IMR-90 (cell line): ENCODE measurements around the gene FCER1A. TPM values are rescaled to one million over a fixed set of nuclear protein-coding genes. Genes with fewer than 3 reads are reported as not detected.

Experiments
- ATAC-seq: fragments of 200-7000 bp; cut with Tn5 transposase; 2 replicates; pipeline ENCODE4 v1.9.1; 2020; ENCODE audit warnings: low read depth, mild to moderate bottlenecking, moderate library complexity
- BruUV-seq: library from RNA; stranded (reverse); fragments of 400-500 nt; replicated peaks from 2 replicates; lab custom pipeline; 2021; lab: Mats Ljungman, UMichigan
- CTCF ChIA-PET: fragments of 300-600 bp; formaldehyde crosslinking; extraction: SDS; loops from one replicate; lab custom pipeline; 2021; ENCODE audit warnings: antibody characterized with exemption; lab: Yijun Ruan, JAX
- POLR2A ChIA-PET: fragments of 300-600 bp; sonication (Branson Sonifier 250); formaldehyde crosslinking; loops from one replicate; lab custom pipeline; 2022; ENCODE audit warnings: antibody characterized with exemption; ENCODE audit not compliant: unreplicated experiment; lab: Charles Lee
- DNase-seq: peaks from one replicate; pipeline ENCODE4 v3.0.0; 2013
- H2AFZ ChIP-seq: replicated peaks from 2 replicates; pipeline ENCODE3; 2013; ENCODE audit warnings: low read length, mild to moderate bottlenecking; ENCODE audit not compliant: poor library complexity
- H2AK5ac ChIP-seq: 2 replicates; pipeline ENCODE4 v1.6.1; 2013; ENCODE audit warnings: low read depth, low read length, inconsistent platforms
- H2AK9ac ChIP-seq: replicated peaks from 2 replicates; pipeline ENCODE3; 2013; ENCODE audit warnings: mild to moderate bottlenecking, low read depth, low read length, moderate library complexity; ENCODE audit not compliant: poor library complexity
- H2BK120ac ChIP-seq: 2 replicates; pipeline ENCODE4 v1.6.1; 2013; ENCODE audit warnings: low read depth, low read length, inconsistent platforms
- H2BK15ac ChIP-seq: 3 replicates; pipeline ENCODE4 v1.6.1; 2013; ENCODE audit warnings: low read depth, low read length, inconsistent platforms
- H2BK20ac ChIP-seq: 2 replicates; pipeline ENCODE4 v1.6.1; 2013; ENCODE audit warnings: low read depth, mild to moderate bottlenecking, inconsistent platforms, low read length, moderate library complexity
- H2BK5ac ChIP-seq: 2 replicates; pipeline ENCODE4 v1.6.1; 2013; ENCODE audit warnings: mild to moderate bottlenecking, low read depth, low read length, inconsistent platforms; ENCODE audit not compliant: poor library complexity, severe bottlenecking
- H3K14ac ChIP-seq: replicated peaks from 2 replicates; pipeline ENCODE4 v1.6.1; 2013; ENCODE audit warnings: low read depth, low read length, inconsistent platforms
- H3K18ac ChIP-seq: 2 replicates; pipeline ENCODE4 v1.6.1; 2013; ENCODE audit warnings: low read depth, low read length, control low read depth
- H3K23ac ChIP-seq: 2 replicates; pipeline ENCODE4 v1.6.1; 2013; ENCODE audit warnings: low read depth, low read length, inconsistent platforms
- H3K27ac ChIP-seq: 2 replicates; pipeline ENCODE4 v1.5.1; 2013; ENCODE audit warnings: mild to moderate bottlenecking, control low read depth, low read length; ENCODE audit not compliant: insufficient read depth
- H3K27me3 ChIP-seq: 2 replicates; pipeline ENCODE4 v1.6.1; 2013; ENCODE audit warnings: low read length; ENCODE audit not compliant: control insufficient read depth, insufficient read depth
- H3K36me3 ChIP-seq: 2 replicates; pipeline ENCODE4 v1.6.1; 2013; ENCODE audit warnings: low read length, mixed read lengths; ENCODE audit not compliant: control insufficient read depth, insufficient read depth
- H3K4ac ChIP-seq: 2 replicates; pipeline ENCODE4 v1.6.1; 2013; ENCODE audit warnings: low read depth, low read length, inconsistent platforms
- H3K4me1 ChIP-seq: 2 replicates; pipeline ENCODE4 v1.6.1; 2013; ENCODE audit warnings: low read length, mixed read lengths; ENCODE audit not compliant: control insufficient read depth, insufficient read depth
- H3K4me2 ChIP-seq: 2 replicates; pipeline ENCODE4 v1.6.1; 2013; ENCODE audit warnings: low read depth, mild to moderate bottlenecking, control low read depth, low read length, moderate library complexity
- H3K4me3 ChIP-seq: 2 replicates; pipeline ENCODE4 v1.5.1; 2013; ENCODE audit warnings: low read depth, mild to moderate bottlenecking, control low read depth, low read length, moderate library complexity; ENCODE audit not compliant: insufficient read depth
- H3K56ac ChIP-seq: 2 replicates; pipeline ENCODE4 v1.6.1; 2013; ENCODE audit warnings: low read length, inconsistent platforms; ENCODE audit not compliant: insufficient read depth; ENCODE audit errors: extremely low read depth
- H3K79me1 ChIP-seq, 2 experiments: 2 replicates each; pipeline ENCODE4 v1.6.1; 2013; ENCODE audit warnings: low read length in 2 of 2, inconsistent platforms in 1 of 2, low read depth in 1 of 2
- H3K9ac ChIP-seq: 2 replicates; pipeline ENCODE4 v1.6.1; 2013; ENCODE audit warnings: low read depth, low read length, control low read depth
- H3K9me1 ChIP-seq: 2 replicates; pipeline ENCODE4 v1.6.1; 2013; ENCODE audit warnings: low read length, inconsistent platforms; ENCODE audit not compliant: insufficient read depth
- H3K9me3 ChIP-seq: 2 replicates; pipeline ENCODE4 v1.6.1; 2013; ENCODE audit warnings: low read length; ENCODE audit not compliant: control insufficient read depth, insufficient read depth
- H4K20me1 ChIP-seq: 2 replicates; pipeline ENCODE4 v1.6.1; 2013; ENCODE audit warnings: low read length, inconsistent platforms; ENCODE audit not compliant: insufficient read depth
- H4K5ac ChIP-seq: 2 replicates; pipeline ENCODE4 v1.6.1; 2013; ENCODE audit warnings: mild to moderate bottlenecking, low read depth, low read length, control low read depth
- H4K8ac ChIP-seq, 2 experiments: 2 replicates each; pipeline ENCODE4 v1.6.1; 2013; ENCODE audit warnings: low read depth in 2 of 2, low read length in 2 of 2, control low read depth in 1 of 2, inconsistent platforms in 1 of 2
- H4K91ac ChIP-seq: 2 replicates; pipeline ENCODE4 v1.6.1; 2013; ENCODE audit warnings: low read depth, low read length, inconsistent platforms; ENCODE audit not compliant: insufficient read depth
- BHLHE40 ChIP-seq: fragments of 150-350 bp; IDR thresholded peaks from 2 replicates; pipeline ENCODE4 v1.6.1; 2016; ENCODE audit warnings: mild to moderate bottlenecking, low read depth, low read length
- CHD1 ChIP-seq: IDR thresholded peaks from 2 replicates; pipeline ENCODE4 v1.6.1; 2012; ENCODE audit warnings: low read depth, low read length, improper control_type of control experiment
- CTCF ChIP-seq: conservative IDR thresholded peaks from 2 replicates; pipeline ENCODE4 v1.5.1; 2012; ENCODE audit warnings: mild to moderate bottlenecking, low read depth, low read length, improper control_type of control experiment
- ELK1 ChIP-seq: fragments of 150-350 bp; IDR thresholded peaks from 2 replicates; pipeline ENCODE4 v1.6.1; 2016; ENCODE audit warnings: low read depth, mild to moderate bottlenecking, low read length, moderate library complexity, borderline replicate concordance
- FOS ChIP-seq: fragments of 150-350 bp; IDR thresholded peaks from 2 replicates; pipeline ENCODE4 v1.6.1; 2016; ENCODE audit warnings: low read depth, low read length
- MAFK ChIP-seq: IDR thresholded peaks from 2 replicates; pipeline ENCODE4 v1.6.1; 2012; ENCODE audit warnings: low read depth, low read length, improper control_type of control experiment
- POLR2A ChIP-seq: IDR thresholded peaks from 2 replicates; pipeline ENCODE4 v1.6.1; 2012; ENCODE audit warnings: mild to moderate bottlenecking, low read depth, low read length
- RAD21 ChIP-seq: IDR thresholded peaks from 2 replicates; pipeline ENCODE4 v1.6.1; 2012; ENCODE audit warnings: low read length, improper control_type of control experiment
- RCOR1 ChIP-seq: IDR thresholded peaks from 2 replicates; pipeline ENCODE4 v1.6.1; 2012; ENCODE audit warnings: mild to moderate bottlenecking, low read length, improper control_type of control experiment; ENCODE audit not compliant: insufficient replicate concordance
- SMC3 ChIP-seq: fragments of 150-350 bp; IDR thresholded peaks from 2 replicates; pipeline ENCODE4 v1.6.1; 2016; ENCODE audit warnings: low read depth, mild to moderate bottlenecking, antibody characterized with exemption, low read length, moderate library complexity
- WGBS, 2 experiments: methylation state at CpG; one replicate each; pipeline versions ENCODE4 v1.1.5 to v1.1.7; 2013; ENCODE audit warnings: missing lambda C conversion rate in 2 of 2; ENCODE audit not compliant: insufficient read length in 1 of 2; ENCODE audit errors: extremely low coverage in 2 of 2; 5-methylcytosine and 5-hydroxymethylcytosine counted together
- dilution Hi-C: fragments of 300-500 bp; cut with HindIII; formaldehyde crosslinking; loops from one replicate; pipeline ENCODE4 v1.14.3; 2018; ENCODE audit warnings: low sequenced_read_pairs; ENCODE audit not compliant: unreplicated experiment
- in situ Hi-C: fragments of 300-500 bp; cut with MboI; formaldehyde crosslinking; loops from 3 replicates; pipeline ENCODE4 v1.14.3; 2019; ENCODE audit warnings: low sequenced_read_pairs, inconsistent platforms, mixed read lengths
- intact Hi-C: fragments of 100-400 bp; cut with micrococcal nuclease; formaldehyde crosslinking; loops from 2 replicates; pipeline ENCODE4 v1.10.0; 2022
- polyA plus RNA-seq, 3 experiments: library from polyadenylated mRNA; depleted of rRNA; stranded (reverse); fragments of >200 nt; gene quantifications; 2 replicates each; pipeline ENCODE4 v1.2.3, GENCODE V29; 2012; ENCODE audit warnings: low replicate concordance in 1 of 3
- total RNA-seq: library from RNA; depleted of rRNA; stranded (reverse); fragments of >200 nt; gene quantifications from 2 replicates; pipeline ENCODE4 v1.2.3, GENCODE V29; 2012

Gene FCER1A
- total and polyA plus RNA-seq, 2 of the 4 experiments (the other 2 are of a cell fraction): not detected

DNA sequence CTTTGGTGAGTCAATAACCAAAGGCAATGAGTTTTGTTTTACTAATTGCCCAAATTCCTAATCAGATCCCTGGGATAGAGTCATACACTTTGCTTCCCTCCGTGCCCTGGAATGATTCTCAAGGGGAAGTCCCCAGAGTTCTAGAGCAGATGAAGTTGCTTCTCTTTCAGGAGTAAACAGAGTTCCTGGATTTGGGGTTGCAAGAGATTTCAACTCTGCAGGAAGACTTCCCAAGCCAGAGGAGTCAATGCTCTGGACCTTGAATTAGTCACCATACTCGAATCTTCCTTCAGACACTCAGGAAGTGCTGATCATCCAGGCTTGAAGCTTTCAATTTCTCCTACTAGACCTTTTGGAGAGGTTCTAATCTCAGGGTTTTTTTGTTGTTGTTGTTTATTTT, 39.6 kb downstream of the FCER1A start:
- Histone ChIP-seq H2AFZ (no peak overlapping the region), H4K8ac (no peak overlapping the region), H3K9me1 (no peaks in the 10 kb centered on the region), H3K14ac (no peak overlapping the region), H3K79me1 (no peaks in the 10 kb centered on the region), H3K18ac (no peak overlapping the region), H3K23ac (no peak overlapping the region), H4K20me1 (no peaks in the 10 kb centered on the region), H3K27ac (no peak overlapping the region), H2BK5ac (no peak overlapping the region), H3K36me3 (no peaks in the 10 kb centered on the region), H3K56ac (no peak overlapping the region), H4K91ac (no peak overlapping the region), H3K27me3 (no peaks in the 10 kb centered on the region), H3K9ac (no peak overlapping the region), H3K9me3 (no peaks in the 10 kb centered on the region), H2AK9ac (no peak overlapping the region), H3K4me1 (no peaks in the 10 kb centered on the region), H2AK5ac (no peak overlapping the region), H3K4me3 (no peak overlapping the region), H3K4me2 (no peak overlapping the region), H2BK20ac (no peak overlapping the region), H3K4ac (no peak overlapping the region), H2BK15ac (no peak overlapping the region), H4K5ac (no peak overlapping the region), H2BK120ac (no peak overlapping the region)
- dilution Hi-C loops: no loop called here
- ChIA-PET CTCF (no interaction called here), POLR2A (no interaction called here)
- BruUV-seq: no TSS peak
- no CpG with 5 or more reads among the region's 2 CpGs for WGBS, 2 experiments
- DNase-seq: no peak
- in situ Hi-C loops: no loop called here
- TF ChIP-seq POLR2A (no peak), RAD21 (no peak), CTCF (no peak), RCOR1 (no peak), MAFK (no peak), CHD1 (no peak), FOS (no peak), BHLHE40 (no peak), SMC3 (no peak), ELK1 (no peak)
- ATAC-seq: no peak
- intact Hi-C loops: no loop called here
